Mesendoderm (in vitro differentiated cells): ENCODE results near the gene PCDHA1.
"Not testable (repeated sequence)": the region's sequence is repeated elsewhere in the genome, so short reads cannot be mapped to it uniquely, and the experiment has no call there.

Experiments used
- DNase-seq: peaks from one replicate; pipeline ENCODE4 v3.0.0; 2013
- H2AK5ac ChIP-seq: 2 replicates; pipeline ENCODE4 v1.6.1; 2013; ENCODE audit warnings: low read length, inconsistent platforms
- H2BK120ac ChIP-seq: 2 replicates; pipeline ENCODE4 v1.6.1; 2013; ENCODE audit warnings: low read depth, mild to moderate bottlenecking, low read length, moderate library complexity, mixed read lengths
- H2BK15ac ChIP-seq: replicated peaks from 2 replicates; pipeline ENCODE4 v1.6.1; 2013; ENCODE audit warnings: low read depth, mild to moderate bottlenecking, moderate library complexity
- H2BK5ac ChIP-seq: 2 replicates; pipeline ENCODE4 v1.6.1; 2013; ENCODE audit warnings: low read length, inconsistent platforms
- H3K18ac ChIP-seq: 2 replicates; pipeline ENCODE4 v1.6.1; 2013; ENCODE audit warnings: mild to moderate bottlenecking, low read length, mixed read lengths
- H3K23ac ChIP-seq: one replicate; pipeline ENCODE4 v1.6.1; 2013; ENCODE audit warnings: low read length
- H3K27ac ChIP-seq: 2 replicates; pipeline ENCODE4 v1.5.1; 2013; ENCODE audit warnings: low read depth, mild to moderate bottlenecking, inconsistent platforms, low read length, moderate library complexity
- H3K27me3 ChIP-seq: 2 replicates; pipeline ENCODE4 v1.6.1; 2013; ENCODE audit warnings: low read length, control low read depth, mild to moderate bottlenecking, inconsistent platforms; ENCODE audit not compliant: insufficient read depth, poor library complexity
- H3K36me3 ChIP-seq: 2 replicates; pipeline ENCODE4 v1.6.1; 2013; ENCODE audit warnings: low read length, inconsistent platforms; ENCODE audit not compliant: control insufficient read depth, insufficient read depth
- H3K4ac ChIP-seq: one replicate; pipeline ENCODE4 v1.6.1; 2013; ENCODE audit warnings: low read depth, mild to moderate bottlenecking, low read length, moderate library complexity
- H3K4me1 ChIP-seq: 2 replicates; pipeline ENCODE4 v1.6.1; 2013; ENCODE audit warnings: low read depth, low read length, inconsistent platforms; ENCODE audit not compliant: control insufficient read depth
- H3K4me2 ChIP-seq: 2 replicates; pipeline ENCODE4 v1.6.1; 2013; ENCODE audit warnings: low read length
- H3K4me3 ChIP-seq: 2 replicates; pipeline ENCODE4 v1.5.1; 2013; ENCODE audit warnings: mild to moderate bottlenecking, low read length
- H3K56ac ChIP-seq: one replicate; pipeline ENCODE4 v1.6.1; 2013; ENCODE audit warnings: low read length
- H3K79me1 ChIP-seq: 2 replicates; pipeline ENCODE4 v1.6.1; 2013; ENCODE audit warnings: low read length, inconsistent platforms
- H3K79me2 ChIP-seq: 2 replicates; pipeline ENCODE4 v1.6.1; 2013; ENCODE audit warnings: mild to moderate bottlenecking, low read length; ENCODE audit not compliant: control insufficient read depth, insufficient read depth
- H3K9ac ChIP-seq: 2 replicates; pipeline ENCODE4 v1.6.1; 2013; ENCODE audit warnings: low read length, inconsistent platforms
- H4K5ac ChIP-seq: one replicate; pipeline ENCODE4 v1.6.1; 2013; ENCODE audit warnings: low read length
- H4K8ac ChIP-seq: one replicate; pipeline ENCODE4 v1.6.1; 2013; ENCODE audit warnings: low read depth, mild to moderate bottlenecking, control low read depth, low read length, moderate library complexity
- WGBS: extraction: QIAGEN DNeasy Blood & Tissue Kit; methylation state at CpG from one replicate; pipeline ENCODE4 v1.1.7; 2013; ENCODE audit warnings: low lambda C conversion rate, missing lambda C conversion rate; ENCODE audit not compliant: insufficient coverage; ENCODE audit errors: extremely low coverage; 5-methylcytosine and 5-hydroxymethylcytosine counted together

The PCDHA1 gene

DNA sequence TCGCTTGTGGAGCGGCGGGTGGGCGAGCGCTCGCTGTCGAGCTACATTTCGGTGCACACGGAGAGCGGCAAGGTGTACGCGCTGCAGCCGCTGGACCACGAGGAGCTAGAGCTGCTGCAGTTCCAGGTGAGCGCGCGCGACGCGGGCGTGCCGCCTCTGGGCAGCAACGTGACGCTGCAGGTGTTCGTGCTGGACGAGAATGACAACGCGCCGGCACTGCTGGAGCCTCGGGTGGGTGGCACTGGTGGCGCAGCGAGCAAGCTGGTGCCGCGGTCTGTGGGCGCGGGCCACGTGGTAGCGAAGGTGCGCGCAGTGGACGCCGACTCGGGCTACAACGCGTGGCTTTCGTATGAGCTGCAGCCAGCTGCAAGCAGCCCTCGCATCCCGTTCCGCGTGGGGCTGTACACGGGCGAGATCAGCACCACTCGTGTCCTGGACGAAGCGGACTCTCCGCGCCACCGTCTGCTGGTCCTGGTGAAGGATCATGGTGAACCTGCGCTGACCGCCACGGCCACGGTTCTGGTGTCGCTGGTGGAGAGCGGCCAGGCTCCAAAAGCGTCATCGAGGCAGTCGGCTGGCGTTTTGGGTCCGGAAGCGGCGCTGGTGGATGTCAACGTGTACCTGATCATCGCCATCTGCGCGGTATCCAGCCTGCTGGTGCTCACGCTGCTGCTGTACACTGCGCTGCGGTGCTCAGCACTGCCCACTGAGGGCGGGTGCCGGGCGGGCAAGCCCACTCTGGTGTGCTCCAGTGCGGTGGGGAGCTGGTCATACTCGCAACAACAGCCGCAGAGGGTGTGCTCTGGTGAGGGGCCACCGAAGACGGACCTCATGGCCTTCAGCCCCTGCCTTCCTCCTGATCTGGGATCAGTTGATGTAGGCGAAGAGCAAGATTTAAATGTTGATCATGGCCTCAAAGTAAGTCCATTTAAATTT, 57.1 kb downstream of the PCDHA1 start:
- no peak overlapping the region for H2AK5ac ChIP-seq
- H3K9ac ChIP-seq: no peak overlapping the region
- no peak overlapping the region for H2BK15ac ChIP-seq
- H3K79me1 ChIP-seq: no peaks in the 10 kb centered on the region
- H3K4ac ChIP-seq: no peak overlapping the region
- H2BK120ac ChIP-seq: no peak overlapping the region
- DNase-seq: no peak
- H3K27me3 ChIP-seq: no peaks in the 10 kb centered on the region
- H3K4me1 ChIP-seq: no peaks in the 10 kb centered on the region
- WGBS: no CpG with 5 or more reads among the region's 87 CpGs
- no peak overlapping the region for H4K5ac ChIP-seq
- H2BK5ac ChIP-seq: no peak overlapping the region
- no peak overlapping the region for H3K27ac ChIP-seq
- no peak overlapping the region for H4K8ac ChIP-seq
- H3K18ac ChIP-seq: no peak overlapping the region
- H3K4me3 ChIP-seq: no peak overlapping the region
- H3K23ac ChIP-seq: no peak overlapping the region
- H3K79me2 ChIP-seq: no peaks in the 10 kb centered on the region
- no peaks in the 10 kb centered on the region for H3K36me3 ChIP-seq
- H3K56ac ChIP-seq: no peak overlapping the region
- no peak overlapping the region for H3K4me2 ChIP-seq

DNA sequence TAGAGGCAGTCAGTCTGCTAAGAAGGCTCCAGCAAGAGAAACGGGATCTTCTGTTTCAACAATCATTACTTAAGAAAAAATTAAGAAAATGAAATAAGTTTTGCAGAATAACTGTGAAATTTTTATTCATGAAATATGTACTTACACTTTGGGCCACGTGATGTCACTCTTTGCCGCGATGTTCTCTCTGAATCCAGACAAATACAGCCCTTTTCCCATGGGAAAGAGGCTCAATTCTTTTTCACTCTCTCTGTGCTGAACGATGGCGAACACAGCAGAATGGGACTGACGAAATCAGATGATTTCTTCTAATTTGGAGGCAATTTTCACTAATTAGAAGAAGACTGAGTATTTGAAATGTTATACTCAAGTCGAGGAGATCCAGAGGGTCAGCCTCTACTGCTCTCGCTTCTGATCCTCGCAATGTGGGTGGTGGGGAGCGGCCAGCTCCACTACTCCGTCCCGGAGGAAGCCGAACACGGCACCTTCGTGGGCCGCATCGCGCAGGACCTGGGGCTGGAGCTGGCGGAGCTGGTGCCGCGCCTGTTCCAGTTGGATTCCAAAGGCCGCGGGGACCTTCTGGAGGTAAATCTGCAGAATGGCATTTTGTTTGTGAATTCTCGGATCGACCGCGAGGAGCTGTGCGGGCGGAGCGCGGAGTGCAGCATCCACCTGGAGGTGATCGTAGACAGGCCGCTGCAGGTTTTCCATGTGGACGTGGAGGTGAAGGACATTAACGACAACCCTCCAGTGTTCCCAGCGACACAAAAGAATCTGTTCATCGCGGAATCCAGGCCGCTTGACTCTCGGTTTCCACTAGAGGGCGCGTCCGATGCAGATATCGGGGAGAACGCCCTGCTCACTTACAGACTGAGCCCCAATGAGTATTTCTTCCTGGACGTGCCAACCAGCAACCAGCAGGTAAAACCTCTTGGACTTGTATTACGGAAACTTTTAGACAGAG, 62.5 kb downstream of the PCDHA1 start, which contains the start of gene PCDHA9:
TSS of gene PCDHA9 (plus strand) at position 244 of the 964 bp plus-strand sequence. CDS start at position 358, 114 bp downstream.
- not testable (repeated sequence) for H3K9ac ChIP-seq, H3K56ac ChIP-seq, H3K27ac ChIP-seq, H3K4me1 ChIP-seq, H4K8ac ChIP-seq, H3K18ac ChIP-seq, H4K5ac ChIP-seq, H3K27me3 ChIP-seq, H2BK120ac ChIP-seq, H3K36me3 ChIP-seq, H3K79me1 ChIP-seq, H3K4me2 ChIP-seq, H3K79me2 ChIP-seq, H2BK15ac ChIP-seq, H3K23ac ChIP-seq, DNase-seq, H2AK5ac ChIP-seq, H3K4me3 ChIP-seq, H2BK5ac ChIP-seq, H3K4ac ChIP-seq
- WGBS: no CpG with 5 or more reads among the region's 48 CpGs

DNA sequence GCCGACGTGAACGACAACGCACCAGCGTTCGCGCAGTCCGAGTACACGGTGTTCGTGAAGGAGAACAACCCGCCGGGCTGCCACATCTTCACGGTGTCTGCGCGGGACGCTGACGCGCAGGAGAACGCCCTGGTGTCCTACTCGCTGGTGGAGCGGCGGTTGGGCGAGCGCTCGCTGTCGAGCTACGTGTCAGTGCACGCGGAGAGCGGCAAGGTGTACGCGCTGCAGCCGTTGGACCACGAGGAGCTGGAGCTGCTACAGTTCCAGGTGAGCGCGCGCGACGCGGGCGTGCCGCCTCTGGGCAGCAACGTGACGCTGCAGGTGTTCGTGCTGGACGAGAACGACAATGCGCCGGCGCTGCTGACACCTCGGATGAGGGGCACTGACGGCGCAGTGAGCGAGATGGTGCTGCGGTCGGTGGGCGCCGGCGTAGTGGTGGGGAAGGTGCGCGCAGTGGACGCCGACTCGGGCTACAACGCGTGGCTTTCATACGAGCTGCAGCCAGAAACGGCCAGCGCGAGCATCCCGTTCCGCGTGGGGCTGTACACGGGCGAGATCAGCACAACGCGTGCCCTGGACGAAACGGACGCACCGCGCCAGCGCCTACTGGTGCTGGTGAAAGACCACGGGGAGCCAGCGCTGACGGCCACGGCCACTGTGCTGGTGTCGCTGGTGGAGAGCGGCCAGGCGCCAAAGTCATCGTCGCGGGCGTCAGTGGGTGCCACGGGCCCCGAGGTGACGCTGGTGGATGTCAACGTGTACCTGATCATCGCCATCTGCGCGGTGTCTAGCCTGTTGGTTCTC, 64.1 kb downstream of the PCDHA1 start:
- not testable (repeated sequence) for H2BK15ac ChIP-seq, H3K18ac ChIP-seq, H3K4me1 ChIP-seq, H3K23ac ChIP-seq, H3K4me2 ChIP-seq, H2AK5ac ChIP-seq, H3K4ac ChIP-seq, H4K5ac ChIP-seq, H3K79me1 ChIP-seq, DNase-seq, H3K56ac ChIP-seq, H3K79me2 ChIP-seq, H4K8ac ChIP-seq, H3K27ac ChIP-seq, H3K36me3 ChIP-seq, H2BK120ac ChIP-seq, H2BK5ac ChIP-seq, H3K9ac ChIP-seq, H3K27me3 ChIP-seq, H3K4me3 ChIP-seq
- WGBS: no CpG with 5 or more reads among the region's 101 CpGs

DNA sequence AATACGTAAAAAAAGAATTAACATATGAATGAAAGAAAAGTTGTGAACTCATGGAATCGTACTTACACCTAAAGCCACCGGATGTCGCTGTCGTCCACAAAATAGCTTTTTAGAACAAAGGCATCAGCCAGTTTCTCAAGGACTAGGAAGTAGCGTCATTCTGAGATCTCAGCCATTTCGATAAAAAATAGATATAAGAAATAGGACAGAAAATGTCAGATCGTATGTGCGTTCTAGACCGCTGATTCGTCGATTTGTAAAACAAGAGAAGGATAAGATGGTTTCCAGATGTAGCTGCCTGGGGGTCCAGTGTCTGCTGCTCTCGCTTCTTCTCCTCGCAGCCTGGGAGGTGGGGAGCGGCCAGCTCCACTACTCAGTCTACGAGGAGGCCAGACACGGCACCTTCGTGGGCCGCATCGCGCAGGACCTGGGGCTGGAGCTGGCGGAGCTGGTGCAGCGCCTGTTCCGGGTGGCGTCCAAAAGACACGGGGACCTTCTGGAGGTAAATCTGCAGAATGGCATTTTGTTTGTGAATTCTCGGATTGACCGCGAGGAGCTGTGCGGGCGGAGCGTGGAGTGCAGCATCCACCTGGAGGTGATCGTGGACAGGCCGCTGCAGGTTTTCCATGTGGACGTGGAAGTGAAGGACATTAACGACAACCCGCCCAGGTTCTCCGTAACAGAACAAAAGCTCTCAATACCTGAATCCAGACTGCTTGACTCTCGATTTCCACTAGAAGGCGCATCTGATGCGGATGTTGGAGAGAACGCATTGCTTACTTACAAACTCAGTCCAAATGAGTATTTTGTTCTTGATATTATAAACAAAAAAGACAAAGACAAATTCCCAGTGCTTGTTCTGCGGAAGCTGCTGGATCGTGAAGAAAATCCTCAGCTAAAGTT, 70.1 kb downstream of the PCDHA1 start, which contains the start of gene PCDHA10:
TSS of gene PCDHA10 (plus strand) at position 126 of the 903 bp plus-strand sequence. CDS start at position 278, 152 bp downstream.
- H3K27me3 ChIP-seq: no peaks in the 10 kb centered on the region
- H3K4me2 ChIP-seq: no peak within 1 kb of the TSS
- H3K56ac ChIP-seq: peak within 1 kb of the TSS; percentile 3
- H3K18ac ChIP-seq: no peak within 1 kb of the TSS
- no peaks in the 10 kb centered on the region for H3K4me1 ChIP-seq
- no peak within 1 kb of the TSS for H2AK5ac ChIP-seq
- H2BK5ac ChIP-seq: no peak within 1 kb of the TSS
- H3K4ac ChIP-seq: no peak within 1 kb of the TSS
- no peak within 1 kb of the TSS for H4K5ac ChIP-seq
- H3K79me1 ChIP-seq: no peaks in the 10 kb centered on the region
- no peak within 1 kb of the TSS for H3K4me3 ChIP-seq
- H4K8ac ChIP-seq: no peak within 1 kb of the TSS
- H3K23ac ChIP-seq: no peak within 1 kb of the TSS
- no peaks in the 10 kb centered on the region for H3K36me3 ChIP-seq
- H3K79me2 ChIP-seq: no peaks in the 10 kb centered on the region
- no peak within 1 kb of the TSS for H2BK120ac ChIP-seq
- no peak within 1 kb of the TSS for H3K27ac ChIP-seq
- WGBS: no CpG with 5 or more reads among the region's 44 CpGs
- peak within 1 kb of the TSS; percentile 34 for H3K9ac ChIP-seq
- H2BK15ac ChIP-seq: no peak within 1 kb of the TSS
- DNase-seq: peak; percentile 59
